Measurements from ENCODE around the gene NADK2. TPM values are rescaled to one million over a fixed set of nuclear protein-coding genes. Genes with fewer than 3 reads are reported as not detected.
"Not testable (repeated sequence)": the region's sequence is repeated elsewhere in the genome, so short reads cannot be mapped to it uniquely, and the experiment has no call there.

Gene NADK2, protein sequence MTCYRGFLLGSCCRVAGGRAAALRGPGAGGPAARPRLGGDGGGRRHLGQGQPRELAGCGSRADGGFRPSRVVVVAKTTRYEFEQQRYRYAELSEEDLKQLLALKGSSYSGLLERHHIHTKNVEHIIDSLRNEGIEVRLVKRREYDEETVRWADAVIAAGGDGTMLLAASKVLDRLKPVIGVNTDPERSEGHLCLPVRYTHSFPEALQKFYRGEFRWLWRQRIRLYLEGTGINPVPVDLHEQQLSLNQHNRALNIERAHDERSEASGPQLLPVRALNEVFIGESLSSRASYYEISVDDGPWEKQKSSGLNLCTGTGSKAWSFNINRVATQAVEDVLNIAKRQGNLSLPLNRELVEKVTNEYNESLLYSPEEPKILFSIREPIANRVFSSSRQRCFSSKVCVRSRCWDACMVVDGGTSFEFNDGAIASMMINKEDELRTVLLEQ
- total RNA-seq (10 to 100 TPM; 10.4 to 12.0 TPM), total RNA-seq (17.0 to 25.7 reads per million in 2 donors)

DNA sequence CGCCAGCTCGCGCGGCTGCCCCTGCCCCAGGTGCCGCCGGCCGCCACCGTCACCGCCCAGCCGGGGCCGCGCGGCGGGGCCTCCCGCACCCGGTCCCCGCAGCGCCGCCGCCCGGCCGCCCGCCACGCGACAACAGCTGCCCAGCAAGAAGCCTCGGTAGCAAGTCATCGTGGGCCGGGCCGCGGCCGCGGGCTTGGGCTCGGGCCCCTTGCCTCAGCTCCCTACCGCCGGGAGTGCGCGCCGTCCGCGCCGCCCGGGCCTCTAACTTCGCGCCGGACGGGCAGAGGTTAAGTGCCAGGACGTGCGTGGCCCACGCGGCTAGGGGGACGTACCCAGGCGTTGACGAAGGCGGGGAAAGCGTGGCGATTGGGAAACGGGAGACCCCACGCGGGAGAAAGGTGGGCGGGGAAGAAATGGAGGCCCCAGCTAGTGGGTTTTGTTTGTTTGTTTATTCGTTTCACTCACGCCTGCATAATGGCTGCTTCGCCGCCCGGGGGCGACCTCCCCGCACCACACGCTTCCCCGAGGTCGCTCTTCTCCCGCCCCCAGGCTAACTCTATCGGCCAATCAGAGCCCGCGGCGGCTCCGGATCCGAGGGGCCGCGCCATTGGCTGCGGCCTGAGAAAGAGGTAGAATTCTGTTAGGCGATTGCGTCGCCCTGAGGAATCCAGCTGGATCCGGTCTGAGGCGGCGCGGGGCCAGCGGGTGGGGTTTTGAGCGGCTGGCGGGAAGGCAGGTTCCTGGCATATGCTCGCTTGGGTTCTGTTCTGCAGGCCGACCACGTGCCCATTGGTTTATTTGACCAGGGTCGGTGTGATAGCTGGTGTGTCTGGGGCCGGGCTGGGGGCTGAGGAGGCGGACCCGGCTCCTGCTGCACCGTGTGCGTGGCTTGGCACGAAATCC lies at the start of gene NADK2:
NADK2 (minus strand) TSS at position 295 of the 903 bp plus-strand sequence; CDS start at position 168, 127 bp downstream.
- Mint-ChIP-seq H3K4me1 (peaks cover 44% of the 10 kb centered on the region), H3K4me3 (peak within 1 kb of the TSS; percentile 94), H3K27me3 (no peaks in the 10 kb centered on the region), H3K36me3 (ENCODE audit: low read depth) (peaks cover 3% of the 10 kb centered on the region), H3K27ac (peak within 1 kb of the TSS; percentile 90)
- DNase-seq (peak; percentile 88 to 91 (median 90)), ATAC-seq (peak; percentile 89)
- H3K9me3 ChIP-seq (ENCODE audit: control insufficient read depth, low read length, poor library complexity, severe bottlenecking): no peaks in the 10 kb centered on the region

DNA sequence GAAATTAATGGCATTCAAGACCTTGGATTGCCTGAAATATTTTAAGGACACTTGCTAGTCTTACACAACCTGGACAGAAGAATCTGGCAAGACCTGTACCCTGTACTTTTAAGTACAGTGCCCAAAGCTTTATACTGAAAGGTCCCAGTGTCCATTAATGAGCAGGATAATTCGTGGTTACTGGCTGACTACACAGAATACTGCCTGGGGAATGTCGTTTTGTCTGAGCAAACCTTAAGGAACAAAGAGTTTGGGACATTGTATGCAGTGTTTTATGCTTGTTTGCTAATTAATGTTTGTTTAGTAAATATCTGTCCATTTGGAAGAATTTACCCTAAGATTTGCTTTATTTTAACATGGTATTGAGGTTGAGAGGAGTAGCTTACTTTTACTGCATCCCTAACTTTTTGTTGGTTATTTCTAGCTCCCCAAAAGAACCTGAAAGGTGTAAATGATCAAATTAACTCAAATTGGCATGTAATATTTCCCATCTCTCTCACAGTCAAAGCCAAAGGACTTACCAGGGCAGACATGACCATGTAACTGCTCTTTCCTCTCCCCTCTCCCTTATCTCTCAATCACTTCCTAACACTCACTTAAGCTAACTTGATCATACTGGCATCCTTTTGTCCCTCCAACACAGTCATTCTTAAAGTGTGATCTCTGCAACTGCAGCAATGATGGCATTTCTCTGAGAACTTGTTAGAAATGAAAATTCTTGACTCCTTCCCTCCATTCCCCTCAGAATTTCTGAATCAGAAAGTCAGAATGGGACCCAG lies 44.3 kb upstream of the NADK2 start:
- Mint-ChIP-seq H3K36me3 (ENCODE audit: low read depth) (peaks cover 2% of the 10 kb centered on the region), H3K4me1 (no peaks in the 10 kb centered on the region), H3K27ac (no peak overlapping the region), H3K27me3 (peaks cover 21% of the 10 kb centered on the region), H3K4me3 (no peak overlapping the region)
- H3K9me3 ChIP-seq (ENCODE audit: control insufficient read depth, low read length, poor library complexity, severe bottlenecking): peaks cover 2% of the 10 kb centered on the region
- DNase-seq (no peak), ATAC-seq (no peak)

DNA sequence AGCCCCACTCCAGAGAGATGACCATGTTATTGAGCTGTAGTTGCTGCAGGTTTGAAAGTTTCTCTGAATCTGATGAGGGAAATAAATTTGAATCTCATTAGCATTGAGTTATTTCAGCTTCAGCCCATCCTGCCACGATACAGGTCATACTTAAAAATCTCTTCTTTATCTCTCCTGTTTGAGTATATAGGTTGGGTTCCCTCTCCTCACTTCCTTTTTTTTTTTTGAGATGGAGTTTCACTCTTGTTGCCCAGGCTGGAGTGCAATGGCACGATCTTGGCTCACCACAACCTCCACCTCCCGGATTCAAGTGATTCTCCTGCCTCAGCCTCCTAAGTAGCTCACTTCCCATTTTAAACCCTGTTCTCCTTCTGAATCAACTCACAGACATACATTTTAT lies 42.0 kb upstream of the NADK2 start:
- H3K9me3 ChIP-seq (ENCODE audit: control insufficient read depth, low read length, poor library complexity, severe bottlenecking); H3K36me3 Mint-ChIP-seq (ENCODE audit: low read depth); H3K4me1 Mint-ChIP-seq; ATAC-seq; H3K27ac Mint-ChIP-seq; DNase-seq; H3K4me3 Mint-ChIP-seq: not testable (repeated sequence)
- peaks cover 21% of the 10 kb centered on the region for H3K27me3 Mint-ChIP-seq

DNA sequence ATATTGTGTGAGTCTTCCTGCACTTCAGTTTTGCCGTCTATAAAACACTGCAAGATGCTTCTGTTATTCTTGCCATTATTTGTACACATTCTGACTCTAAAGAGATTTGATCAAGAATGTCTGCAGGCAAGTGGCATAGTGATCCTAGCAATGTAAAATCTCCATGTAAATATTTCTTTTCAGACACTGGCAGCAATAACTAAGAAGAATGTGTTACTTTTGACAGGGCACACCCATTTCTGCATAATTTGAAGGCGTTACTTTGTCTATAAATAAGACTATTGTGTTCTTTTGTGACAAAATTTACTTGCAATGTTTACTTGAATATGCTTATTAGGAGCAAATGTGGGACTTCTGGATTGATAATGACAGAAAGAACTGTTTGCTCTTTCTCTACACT lies 39.9 kb upstream of the NADK2 start:
- ATAC-seq (no peak), DNase-seq (no peak)
- Mint-ChIP-seq H3K4me1 (peaks cover 5% of the 10 kb centered on the region), H3K4me3 (no peak overlapping the region), H3K36me3 (ENCODE audit: low read depth) (peaks cover 2% of the 10 kb centered on the region), H3K27me3 (peaks cover 17% of the 10 kb centered on the region), H3K27ac (no peak overlapping the region)
- H3K9me3 ChIP-seq (ENCODE audit: control insufficient read depth, low read length, poor library complexity, severe bottlenecking): peaks cover 2% of the 10 kb centered on the region

DNA sequence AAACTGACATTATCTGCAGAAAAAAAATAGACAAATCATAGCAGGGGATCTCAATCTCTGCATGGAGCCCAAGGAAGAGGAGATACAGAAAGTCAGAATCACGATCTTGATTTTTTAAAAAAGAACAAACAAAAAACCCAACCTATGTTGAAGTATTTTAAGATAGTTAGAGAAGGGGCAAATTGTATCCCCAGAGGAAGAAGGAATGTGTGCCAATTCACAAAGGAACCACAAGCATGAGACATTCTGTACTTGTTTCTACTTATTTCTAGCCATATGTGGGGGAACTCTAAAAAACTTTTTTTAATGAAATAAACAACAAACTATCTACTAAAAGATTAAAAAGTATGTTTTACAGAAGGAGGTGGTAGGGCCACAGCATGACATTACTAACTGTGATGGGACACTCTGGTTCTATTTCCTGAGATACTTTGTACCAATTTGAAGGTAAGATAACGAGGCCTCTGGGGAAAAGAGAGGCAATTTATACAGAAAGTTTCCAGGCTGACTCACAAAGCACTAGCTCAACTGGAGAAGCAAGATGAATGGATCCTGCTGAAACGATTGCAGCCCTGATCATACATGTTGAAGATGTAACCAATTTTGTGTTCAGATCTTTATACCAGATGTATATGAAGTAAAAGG lies 37.5 kb upstream of the NADK2 start:
- H3K27ac Mint-ChIP-seq: no peak overlapping the region
- H3K4me1 Mint-ChIP-seq: peaks cover 7% of the 10 kb centered on the region
- H3K36me3 Mint-ChIP-seq (ENCODE audit: low read depth): no peaks in the 10 kb centered on the region

DNA sequence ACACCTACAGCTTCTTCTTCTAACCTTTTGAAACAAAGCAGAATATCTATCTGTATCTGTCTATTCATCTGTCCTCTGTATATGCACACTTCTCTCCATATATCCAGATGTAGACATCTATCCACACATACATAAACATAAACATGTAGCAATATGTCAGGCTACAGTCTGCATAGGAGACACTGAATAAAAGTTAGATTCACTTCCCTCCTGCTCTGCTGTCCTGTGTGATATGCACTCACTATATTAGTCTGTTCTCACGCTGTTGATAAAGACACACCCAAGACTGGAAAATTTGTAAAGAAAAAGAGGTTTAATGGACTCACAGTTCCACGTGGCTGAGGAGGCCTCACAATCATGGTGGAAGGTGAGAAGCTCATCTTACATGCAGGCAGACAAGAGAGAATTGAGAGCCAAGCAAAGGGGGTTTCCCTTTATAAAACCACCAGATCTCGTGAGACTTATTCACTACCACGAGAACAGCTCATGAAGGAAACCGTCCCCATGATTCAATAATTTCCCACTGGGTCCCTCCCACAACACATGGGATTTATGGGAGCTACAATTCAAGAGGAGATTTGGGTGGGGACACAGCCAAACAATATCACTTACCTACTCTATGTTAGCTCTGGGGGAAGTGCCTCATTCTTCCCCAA lies 35.9 kb upstream of the NADK2 start:
- H3K27ac Mint-ChIP-seq: peak overlapping the region; percentile 32
- peaks cover 8% of the 10 kb centered on the region for H3K4me1 Mint-ChIP-seq
- H3K27me3 Mint-ChIP-seq: peaks cover 24% of the 10 kb centered on the region
- no peaks in the 10 kb centered on the region for H3K36me3 Mint-ChIP-seq (ENCODE audit: low read depth)
- H3K4me3 Mint-ChIP-seq: no peak overlapping the region
- DNase-seq (no peak), ATAC-seq (no peak)
- no peaks in the 10 kb centered on the region for H3K9me3 ChIP-seq (ENCODE audit: control insufficient read depth, low read length, poor library complexity, severe bottlenecking)

More for the DNA sequence above, 37.5 kb upstream of the NADK2 start:
- DNase-seq: no peak
- peaks cover 2% of the 10 kb centered on the region for H3K9me3 ChIP-seq (ENCODE audit: control insufficient read depth, low read length, poor library complexity, severe bottlenecking)
- ATAC-seq: no peak
- Mint-ChIP-seq H3K27me3 (peaks cover 23% of the 10 kb centered on the region), H3K4me3 (no peak overlapping the region)

DNA sequence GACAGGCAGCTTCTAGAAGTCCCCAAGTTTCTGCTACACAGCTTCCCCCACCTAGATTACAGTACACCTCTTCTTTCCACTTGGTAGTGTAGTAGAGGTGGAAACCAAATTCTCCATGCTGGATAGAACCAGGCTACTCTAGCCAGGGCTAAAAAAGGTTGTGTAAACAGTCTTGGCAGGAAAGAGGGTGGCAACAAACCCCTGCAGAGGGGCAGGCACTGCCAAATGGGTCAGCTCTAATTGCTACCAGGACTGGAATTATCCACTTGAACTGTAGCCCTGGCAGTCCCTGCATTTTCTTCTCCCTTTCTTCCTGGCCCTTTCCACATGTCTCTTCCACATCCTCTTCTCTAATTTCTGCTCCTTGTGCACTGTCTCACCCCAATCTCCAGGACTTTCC lies 35.1 kb upstream of the NADK2 start:
- peaks cover 8% of the 10 kb centered on the region for H3K4me1 Mint-ChIP-seq
- no peak overlapping the region for H3K27ac Mint-ChIP-seq
- H3K9me3 ChIP-seq (ENCODE audit: control insufficient read depth, low read length, poor library complexity, severe bottlenecking): no peaks in the 10 kb centered on the region
- H3K27me3 Mint-ChIP-seq: peaks cover 25% of the 10 kb centered on the region
- DNase-seq: no peak
- no peak overlapping the region for H3K4me3 Mint-ChIP-seq
- H3K36me3 Mint-ChIP-seq (ENCODE audit: low read depth): no peaks in the 10 kb centered on the region
- ATAC-seq: no peak

DNA sequence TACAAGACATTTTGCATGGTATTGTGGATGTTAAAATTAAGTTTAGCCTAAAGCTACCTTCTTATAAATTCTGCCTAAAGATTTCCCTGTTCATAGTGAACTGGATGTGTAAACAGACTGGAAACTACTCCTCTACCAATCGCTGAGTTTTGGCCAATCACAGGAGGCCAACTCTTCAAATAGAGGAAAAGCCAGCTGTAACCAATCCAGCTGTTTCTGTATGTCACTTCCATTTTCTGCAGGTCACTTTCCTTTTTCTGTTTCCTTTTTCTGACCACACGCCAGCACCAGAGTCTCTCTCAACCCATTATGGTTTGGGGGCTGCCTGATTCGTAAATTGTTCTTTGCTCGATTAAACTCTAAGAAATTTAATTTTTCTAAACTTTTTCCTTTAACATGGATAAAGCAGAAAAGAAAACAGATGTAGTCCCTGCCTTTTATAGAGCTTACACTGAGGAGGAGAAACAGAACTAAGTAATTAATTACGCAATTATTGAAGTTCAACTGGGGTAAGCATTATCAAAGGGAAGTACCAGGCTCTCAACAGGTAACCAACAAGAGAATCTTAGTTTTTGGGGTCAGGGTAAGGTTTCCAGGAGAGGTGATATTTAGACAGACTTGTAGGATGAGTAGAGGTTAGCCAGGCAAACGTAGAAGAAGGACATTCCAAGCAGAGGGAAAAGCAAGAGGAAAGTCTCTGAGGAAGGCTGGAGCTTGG lies 32.2 kb upstream of the NADK2 start:
- H3K36me3 Mint-ChIP-seq (ENCODE audit: low read depth): no peaks in the 10 kb centered on the region
- DNase-seq (no peak), ATAC-seq (no peak)
- H3K9me3 ChIP-seq (ENCODE audit: control insufficient read depth, low read length, poor library complexity, severe bottlenecking): no peaks in the 10 kb centered on the region
- H3K27me3 Mint-ChIP-seq: peaks cover 24% of the 10 kb centered on the region
- no peak overlapping the region for H3K4me3 Mint-ChIP-seq
- H3K27ac Mint-ChIP-seq: no peak overlapping the region
- peaks cover 8% of the 10 kb centered on the region for H3K4me1 Mint-ChIP-seq

DNA sequence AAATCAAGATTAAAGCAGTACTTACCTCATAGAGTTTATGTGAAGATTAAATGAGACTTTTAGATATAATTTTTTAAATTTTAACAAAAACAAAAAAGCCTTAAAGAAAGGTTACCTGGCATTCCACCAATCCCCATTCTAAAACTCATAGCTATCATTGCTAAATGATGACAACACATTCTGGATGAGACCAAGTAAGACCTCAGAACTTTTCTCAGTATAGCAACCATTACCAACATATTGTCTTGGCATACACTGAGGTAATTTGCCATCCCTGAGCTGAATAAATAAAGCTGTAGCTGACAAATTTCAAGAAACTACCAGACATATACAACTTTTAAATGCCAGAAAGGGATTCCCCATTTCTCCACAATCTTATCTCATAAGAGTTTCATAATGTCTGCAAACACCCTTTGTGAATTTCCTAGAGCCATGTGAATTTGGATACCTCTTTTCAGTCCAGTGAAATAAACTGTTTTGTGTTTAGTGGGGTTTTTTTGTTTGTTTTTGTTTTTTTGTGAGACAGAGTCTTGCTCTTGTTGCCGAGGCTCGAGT lies 30.5 kb upstream of the NADK2 start:
- Mint-ChIP-seq H3K4me1 (peaks cover 3% of the 10 kb centered on the region), H3K27me3 (peaks cover 24% of the 10 kb centered on the region), H3K27ac (no peak overlapping the region), H3K4me3 (no peak overlapping the region), H3K36me3 (ENCODE audit: low read depth) (no peaks in the 10 kb centered on the region)
- H3K9me3 ChIP-seq (ENCODE audit: control insufficient read depth, low read length, poor library complexity, severe bottlenecking): no peaks in the 10 kb centered on the region
- no peak for ATAC-seq
- no peak for DNase-seq

DNA sequence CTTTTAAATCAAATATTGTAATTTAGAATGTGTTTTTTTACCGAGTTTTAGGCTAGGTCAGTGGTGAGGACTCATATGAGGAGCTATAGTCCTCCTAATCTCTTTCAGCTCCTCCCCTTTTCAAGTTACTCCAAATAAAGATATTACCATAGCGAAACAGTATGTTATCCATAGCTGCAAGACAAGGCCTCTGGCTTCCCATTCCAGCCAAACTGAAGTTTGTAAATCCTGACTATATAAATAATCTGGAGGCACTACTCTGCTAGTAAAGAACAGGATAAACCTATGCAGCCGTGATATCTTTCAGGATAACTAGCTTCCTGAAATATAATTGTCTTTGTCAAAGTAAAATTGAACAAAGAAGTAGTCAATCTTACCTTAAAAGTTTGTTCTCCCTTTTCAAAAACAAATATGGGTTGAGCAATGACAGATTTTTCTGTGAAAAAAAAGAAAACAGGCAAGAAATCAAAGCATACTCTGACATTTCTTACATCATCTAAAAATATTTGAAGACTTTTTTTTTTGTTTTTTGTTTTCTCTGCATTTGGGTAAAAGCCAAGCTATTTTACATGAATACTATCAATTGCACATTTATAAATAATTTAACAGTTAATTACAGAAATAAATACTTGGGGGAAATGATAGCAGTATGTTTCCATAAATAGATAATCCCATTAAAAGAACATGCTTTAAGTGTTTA lies 29.3 kb upstream of the NADK2 start:
- no peak overlapping the region for H3K27ac Mint-ChIP-seq
- H3K36me3 Mint-ChIP-seq (ENCODE audit: low read depth): no peaks in the 10 kb centered on the region
- H3K4me1 Mint-ChIP-seq: peaks cover 3% of the 10 kb centered on the region
- no peak overlapping the region for H3K4me3 Mint-ChIP-seq
- no peaks in the 10 kb centered on the region for H3K9me3 ChIP-seq (ENCODE audit: control insufficient read depth, low read length, poor library complexity, severe bottlenecking)
- ATAC-seq (no peak), DNase-seq (no peak)
- H3K27me3 Mint-ChIP-seq: peaks cover 34% of the 10 kb centered on the region

DNA sequence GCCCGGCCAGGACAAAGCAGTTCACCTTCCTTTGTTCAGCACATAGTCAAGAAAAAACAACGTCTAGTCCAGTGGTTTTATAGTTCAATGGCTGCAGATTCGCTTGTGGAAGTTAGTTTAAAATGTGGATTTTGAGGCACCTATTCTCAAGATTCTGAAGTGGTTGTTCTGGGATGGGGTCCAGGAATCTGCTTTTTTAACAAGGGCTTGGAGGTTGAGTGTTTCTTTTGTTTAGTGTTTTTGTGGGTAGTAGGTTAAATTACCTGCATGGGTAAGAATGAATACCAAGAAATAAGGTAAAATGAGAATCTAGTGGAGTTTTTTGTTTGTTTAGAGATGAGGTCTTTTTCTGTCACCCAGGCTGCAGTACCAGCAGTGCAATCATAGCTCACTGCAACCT lies 28.4 kb upstream of the NADK2 start:
- DNase-seq: no peak
- Mint-ChIP-seq H3K27me3 (peaks cover 30% of the 10 kb centered on the region), H3K4me1 (peaks cover 3% of the 10 kb centered on the region), H3K36me3 (ENCODE audit: low read depth) (no peaks in the 10 kb centered on the region), H3K4me3 (no peak overlapping the region), H3K27ac (no peak overlapping the region)
- ATAC-seq: no peak
- no peaks in the 10 kb centered on the region for H3K9me3 ChIP-seq (ENCODE audit: control insufficient read depth, low read length, poor library complexity, severe bottlenecking)
